GM19239 (cell line): ENCODE data around the gene SDHAF1.
A peak's percentile ranks its signal among the peaks of the same experiment; 100 is the strongest.
"Not testable (repeated sequence)": the region's sequence is repeated elsewhere in the genome, so short reads cannot be mapped to it uniquely, and the experiment has no call there.

Experiments
- DNase-seq: peaks from one replicate; pipeline ENCODE4 v3.0.0; 2011; ENCODE audit warnings: low spot score; ENCODE audit not compliant: insufficient read length
- FAIRE-seq: peaks from 2 replicates; lab custom pipeline; 2011; peaks lifted over from hg19 to GRCh38; lab: Jason Lieb, UNC

Gene SDHAF1

GRCh38 chr19:35995048-35995993, at the start of gene SDHAF1:
SDHAF1 (plus strand) TSS chr19:35995188; CDS start chr19:35995275, 87 bp downstream.
- DNase-seq (peak; percentile 98), FAIRE-seq (peak; percentile 100)

GRCh38 chr19:35946203-35946602, 48.8 kb upstream of the SDHAF1 start:
- no peak for FAIRE-seq
- DNase-seq: no peak

- no peak for FAIRE-seq
- DNase-seq: no peak
Observed at GRCh38 chr19:35949131-35949530, 45.9 kb upstream of the SDHAF1 start.

- FAIRE-seq (no peak), DNase-seq (no peak)
Observed at GRCh38 chr19:35955881-35956634, 38.9 kb upstream of the SDHAF1 start.

GRCh38 chr19:35957411-35957810, 37.6 kb upstream of the SDHAF1 start:
- DNase-seq, FAIRE-seq: not testable (repeated sequence)

GRCh38 chr19:35958660-35959039, 36.3 kb upstream of the SDHAF1 start:
- FAIRE-seq (no peak), DNase-seq (no peak)

- FAIRE-seq: no peak
- DNase-seq: no peak
Observed at GRCh38 chr19:35959040-35959967, 35.7 kb upstream of the SDHAF1 start.

- no peak for DNase-seq
- FAIRE-seq: no peak
Observed at GRCh38 chr19:35959968-35960320, 35.0 kb upstream of the SDHAF1 start.

GRCh38 chr19:35960432-35960972, 34.5 kb upstream of the SDHAF1 start:
- DNase-seq: no peak
- no peak for FAIRE-seq

- no peak for DNase-seq
- FAIRE-seq: no peak
Observed at GRCh38 chr19:35963514-35963913, 31.5 kb upstream of the SDHAF1 start.

- DNase-seq (no peak), FAIRE-seq (no peak)
Observed at GRCh38 chr19:35966771-35967170, 28.2 kb upstream of the SDHAF1 start.

- FAIRE-seq (no peak), DNase-seq (no peak)
Observed at GRCh38 chr19:35973487-35973886, 21.5 kb upstream of the SDHAF1 start.

GRCh38 chr19:35975608-35976214, 19.3 kb upstream of the SDHAF1 start:
- no peak for FAIRE-seq
- no peak for DNase-seq

- DNase-seq (no peak), FAIRE-seq (no peak)
Observed at GRCh38 chr19:35977446-35978222, 17.4 kb upstream of the SDHAF1 start.

- no peak for FAIRE-seq
- no peak for DNase-seq
Observed at GRCh38 chr19:35978271-35978670, 16.7 kb upstream of the SDHAF1 start.

GRCh38 chr19:35978832-35979365, 16.1 kb upstream of the SDHAF1 start:
- FAIRE-seq (no peak), DNase-seq (no peak)

GRCh38 chr19:35980997-35981396, 14.0 kb upstream of the SDHAF1 start:
- not testable (repeated sequence) for FAIRE-seq, DNase-seq

GRCh38 chr19:35983177-35983576, 11.8 kb upstream of the SDHAF1 start:
- DNase-seq: no peak
- FAIRE-seq: no peak
